SKM-1 treated with dmso at 0.1 percent for 144 hours (cell line): ENCODE measurements around the gene GPR62.
"Not testable (repeated sequence)": the region's sequence is repeated elsewhere in the genome, so short reads cannot be mapped to it uniquely, and the experiment has no call there.

Source experiments
- DNase-seq: peaks from one replicate; lab custom pipeline; 2025; ENCODE audit not compliant: unreplicated experiment; lab: John Stamatoyannopoulos, UW

The GPR62 gene

GRCh38 chr3:51988286-51989146 lies 33.3 kb downstream of the GPR62 start:
- no peak for DNase-seq

DNA sequence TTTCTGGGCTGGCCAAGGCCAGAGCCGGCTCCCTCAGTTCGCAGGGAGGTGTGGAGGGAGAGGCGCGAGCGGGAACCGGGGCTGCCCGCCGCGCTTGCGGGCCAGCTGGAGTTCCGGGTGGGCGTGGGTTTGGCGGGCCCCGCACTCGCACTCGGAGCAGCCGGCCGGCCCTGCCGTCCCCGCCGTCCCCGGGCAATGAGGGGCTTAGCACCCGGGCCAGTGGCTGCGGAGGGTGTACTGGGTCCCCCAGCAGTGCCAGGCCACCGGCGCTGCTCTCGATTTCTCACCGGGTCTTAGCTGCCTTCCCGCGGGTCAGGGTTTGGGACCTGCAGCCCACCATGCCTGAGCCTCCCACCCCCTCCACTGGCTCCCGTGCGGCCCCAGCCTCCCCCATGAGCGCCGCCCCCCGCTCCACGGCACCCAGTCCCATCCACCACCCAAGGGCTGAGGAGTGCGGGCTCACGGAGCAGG lies 35.4 kb downstream of the GPR62 start:
- DNase-seq, result not testable (repeated sequence)

- no peak for DNase-seq
Observed at GRCh38 chr3:51992017-51992682, 37.0 kb downstream of the GPR62 start.

GRCh38 chr3:51993657-51994056 lies 38.5 kb downstream of the GPR62 start:
- not testable (repeated sequence) for DNase-seq

DNA sequence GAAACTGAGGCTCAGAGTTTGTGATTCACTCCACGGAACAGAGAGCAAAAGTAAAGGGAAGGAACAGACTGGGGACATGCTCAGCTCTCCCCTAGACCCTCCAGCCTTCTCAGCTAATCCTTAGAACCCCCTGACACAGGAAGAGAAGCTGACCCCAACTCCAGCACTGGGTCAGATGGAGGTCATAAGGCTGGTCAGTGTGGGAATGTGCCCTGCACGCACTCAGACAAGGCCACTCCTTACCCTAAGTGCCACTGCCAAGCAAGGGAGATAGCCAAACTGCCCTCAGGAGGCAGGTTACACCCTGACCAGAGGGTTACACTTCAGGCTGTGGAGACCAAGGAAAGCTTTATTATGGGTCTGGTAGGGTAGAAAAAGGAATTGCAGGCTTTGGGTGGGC lies 39.3 kb downstream of the GPR62 start:
- DNase-seq, result no peak

DNA sequence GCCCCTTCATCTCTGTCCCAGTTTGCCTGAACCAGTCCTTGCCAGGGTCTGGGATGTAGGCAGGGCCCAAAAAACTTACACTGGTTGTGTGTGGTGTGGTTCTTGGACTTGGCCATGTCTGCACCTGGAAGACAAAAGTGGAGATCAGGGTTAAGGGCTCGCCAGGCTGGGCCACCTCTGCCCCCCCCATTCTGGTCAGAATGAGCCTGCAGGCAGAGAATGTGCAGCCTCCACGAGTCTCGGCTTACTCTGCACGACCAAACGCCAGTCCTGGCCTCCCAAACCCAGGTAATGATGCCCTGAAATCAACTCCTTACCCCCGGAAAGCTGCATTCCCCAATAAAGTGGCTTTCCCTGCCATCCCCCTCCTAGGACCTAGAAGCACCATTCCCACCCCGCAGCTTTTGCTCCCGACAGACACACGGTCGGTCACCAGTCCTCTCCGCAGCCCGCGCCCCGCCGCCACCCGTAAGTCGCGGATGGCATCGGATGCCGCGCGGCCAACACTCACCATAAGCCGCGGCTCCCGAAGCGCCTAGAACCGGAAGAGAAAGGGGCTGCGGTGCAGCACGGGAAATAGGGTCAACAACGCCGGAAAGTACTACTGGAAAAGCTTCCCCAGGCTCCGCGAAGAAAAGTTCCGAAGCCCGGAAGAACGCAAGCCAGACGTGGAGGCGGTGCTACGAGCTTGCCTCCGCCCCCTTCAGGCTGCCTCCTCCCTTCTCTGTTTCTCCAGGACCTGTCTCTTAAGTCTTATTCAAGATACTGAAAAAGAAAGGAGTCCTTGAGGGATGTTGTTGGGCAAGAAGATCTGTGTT lies 40.4 kb downstream of the GPR62 start, which contains the start of gene RPL29:
TSS of gene RPL29 (minus strand) at position 550 of the 818 bp plus-strand sequence. CDS start at position 116, 434 bp downstream.
- DNase-seq, result peak; percentile 94

GRCh38 chr3:51997172-51997571 lies 42.0 kb downstream of the GPR62 start:
- DNase-seq, result no peak

- no peak for DNase-seq
Observed at GRCh38 chr3:51997935-51998596, 42.9 kb downstream of the GPR62 start.

GRCh38 chr3:51998774-51999173 lies 43.6 kb downstream of the GPR62 start:
- peak; percentile 28 for DNase-seq

GRCh38 chr3:51999846-52000245 lies 44.7 kb downstream of the GPR62 start:
- no peak for DNase-seq

DNA sequence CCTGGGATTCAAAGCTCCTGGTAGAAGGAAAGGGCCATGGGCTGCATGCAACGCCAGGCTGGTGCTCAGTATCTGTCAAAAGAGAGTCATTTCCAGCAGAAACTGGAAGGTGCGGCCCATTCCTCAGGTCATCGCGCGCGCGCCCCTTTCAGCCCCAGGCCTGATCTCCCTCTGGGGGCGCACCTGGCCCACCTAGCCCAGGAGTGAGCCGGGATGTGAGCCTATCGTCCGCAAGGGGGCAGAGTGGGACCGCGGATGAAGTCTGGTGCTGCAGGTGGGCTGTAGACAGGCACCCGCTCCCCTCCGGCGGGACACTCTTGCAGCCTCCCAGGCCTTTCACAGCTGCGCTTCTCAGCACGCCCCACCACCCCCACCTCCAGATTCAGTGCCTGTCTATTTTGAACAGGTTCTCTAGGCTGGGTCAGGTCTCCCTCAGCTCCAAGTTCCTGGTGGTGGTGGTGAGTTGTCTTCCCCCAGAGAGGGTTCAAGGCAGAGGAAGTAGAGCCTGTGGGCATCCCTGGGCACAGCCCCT lies 46.3 kb downstream of the GPR62 start:
- DNase-seq, result peak; percentile 61

GRCh38 chr3:52002748-52003147 lies 47.6 kb downstream of the GPR62 start:
- DNase-seq, result no peak

DNA sequence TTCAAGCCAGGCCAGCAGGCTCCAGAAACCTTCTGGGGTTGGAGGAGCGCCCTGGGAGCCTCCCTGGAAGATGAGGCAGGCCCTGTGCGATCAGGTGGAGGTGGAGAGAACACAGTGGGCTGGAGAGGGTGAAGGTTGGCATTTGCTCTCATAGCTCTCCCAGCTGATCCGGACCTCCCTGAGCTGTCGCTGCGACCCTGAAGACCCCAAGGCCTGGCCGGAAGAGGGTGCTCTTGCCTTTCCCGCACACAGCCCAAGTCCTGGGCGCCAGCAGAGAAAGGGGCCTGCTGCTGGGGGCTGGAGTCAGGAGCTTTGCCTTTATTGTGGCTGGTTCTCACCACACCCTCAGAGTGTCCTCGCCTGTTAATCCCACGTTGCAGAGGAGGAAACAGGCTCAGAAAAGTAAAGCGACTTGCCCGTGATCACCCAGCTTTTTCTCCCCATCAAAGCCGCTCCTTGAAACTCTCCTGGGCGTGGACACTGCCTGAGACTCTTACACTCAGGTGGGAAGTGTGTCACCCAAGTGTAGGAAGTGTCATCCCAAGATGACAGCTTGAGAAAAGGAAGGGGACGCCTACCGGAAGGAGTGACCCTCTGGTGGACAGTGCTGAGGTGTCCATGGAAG lies 49.1 kb downstream of the GPR62 start:
- no peak for DNase-seq

DNA sequence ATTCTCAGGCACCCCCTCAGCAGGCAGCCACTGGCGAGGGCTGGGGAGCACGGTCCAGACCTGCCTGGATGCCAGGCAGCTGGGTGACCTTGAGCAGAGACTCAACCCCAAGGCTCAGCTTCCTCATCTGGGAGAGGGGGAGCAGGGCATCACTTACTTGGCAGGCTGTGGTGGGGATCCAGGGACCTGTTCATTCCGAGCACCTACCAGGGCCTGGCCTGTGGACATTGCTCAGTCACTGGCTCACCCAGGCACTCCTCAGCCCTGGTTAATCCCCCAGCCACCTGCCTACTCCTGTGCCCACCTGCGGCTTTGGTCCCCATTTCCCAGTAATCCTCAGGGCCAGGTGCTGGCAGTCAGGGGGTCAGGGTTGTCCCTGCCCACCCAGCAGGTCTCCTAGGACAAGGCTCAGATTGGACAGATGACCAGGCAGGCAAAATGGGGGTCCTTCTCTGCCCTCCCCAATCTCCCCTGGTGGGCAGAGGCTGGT lies 49.8 kb downstream of the GPR62 start:
- no peak for DNase-seq

GRCh38 chr3:52005571-52005986 lies 50.4 kb downstream of the GPR62 start:
- DNase-seq, result no peak

DNA sequence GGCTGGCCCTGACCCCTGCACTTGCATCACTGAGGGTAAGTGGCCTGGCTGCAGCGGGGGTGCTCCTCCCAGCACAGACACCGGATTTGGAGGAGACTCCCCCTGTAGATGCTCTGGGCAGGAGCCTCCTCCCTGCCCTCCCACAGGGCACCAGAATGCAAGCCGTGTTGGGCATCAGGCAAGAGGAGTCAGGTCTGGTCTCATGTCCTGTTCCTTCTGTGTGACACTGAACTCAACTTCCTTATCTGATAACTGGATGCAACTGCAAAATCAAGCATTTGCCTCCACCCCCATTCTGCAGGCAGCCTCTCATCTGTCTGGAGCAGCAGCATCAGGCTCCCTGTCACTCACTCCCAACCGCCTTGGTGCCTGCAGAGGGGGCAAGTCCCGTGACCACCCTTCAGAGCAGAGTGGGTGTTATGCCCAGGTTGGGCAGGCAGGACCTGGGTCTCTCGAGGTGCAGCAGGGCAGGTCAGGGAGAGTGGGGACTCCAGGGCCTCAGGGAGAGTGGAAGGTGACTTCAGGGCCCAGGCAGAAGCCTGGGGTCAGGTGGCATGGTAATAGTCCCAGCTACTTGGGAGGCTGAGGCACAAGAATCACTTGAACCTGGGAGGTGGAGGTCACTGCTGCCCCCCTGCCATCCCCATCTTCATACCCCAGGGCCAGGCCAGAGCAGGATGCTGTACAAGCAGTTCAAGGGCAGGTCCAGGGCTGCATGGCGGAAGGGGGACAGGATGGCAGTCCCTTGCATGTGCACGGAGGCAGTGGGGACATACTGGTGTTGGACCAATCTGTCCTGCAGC lies 51.0 kb downstream of the GPR62 start:
- DNase-seq, result peak; percentile 41

DNA sequence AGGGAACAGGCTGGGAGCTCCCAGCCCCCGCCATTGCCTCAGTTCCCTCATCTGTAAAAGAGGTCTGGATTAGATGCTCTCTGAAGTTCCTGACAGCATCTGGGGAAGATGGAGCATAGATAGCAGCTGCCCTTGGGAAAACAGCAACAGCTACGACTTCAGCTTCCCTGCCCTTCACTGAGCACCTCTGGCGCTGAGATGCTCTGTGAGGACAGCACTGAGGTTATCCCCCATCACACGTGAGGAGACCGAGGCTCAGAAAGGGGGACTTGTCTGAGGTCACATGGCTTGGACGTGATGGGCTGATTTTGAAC lies 51.6 kb downstream of the GPR62 start:
- no peak for DNase-seq
